ENCODE measurements around the gene CDX2.
A peak's percentile ranks its signal among the peaks of the same experiment; 100 is the strongest.
"Not testable (repeated sequence)": the region's sequence is repeated elsewhere in the genome, so short reads cannot be mapped to it uniquely, and the experiment has no call there.

Gene CDX2

DNA sequence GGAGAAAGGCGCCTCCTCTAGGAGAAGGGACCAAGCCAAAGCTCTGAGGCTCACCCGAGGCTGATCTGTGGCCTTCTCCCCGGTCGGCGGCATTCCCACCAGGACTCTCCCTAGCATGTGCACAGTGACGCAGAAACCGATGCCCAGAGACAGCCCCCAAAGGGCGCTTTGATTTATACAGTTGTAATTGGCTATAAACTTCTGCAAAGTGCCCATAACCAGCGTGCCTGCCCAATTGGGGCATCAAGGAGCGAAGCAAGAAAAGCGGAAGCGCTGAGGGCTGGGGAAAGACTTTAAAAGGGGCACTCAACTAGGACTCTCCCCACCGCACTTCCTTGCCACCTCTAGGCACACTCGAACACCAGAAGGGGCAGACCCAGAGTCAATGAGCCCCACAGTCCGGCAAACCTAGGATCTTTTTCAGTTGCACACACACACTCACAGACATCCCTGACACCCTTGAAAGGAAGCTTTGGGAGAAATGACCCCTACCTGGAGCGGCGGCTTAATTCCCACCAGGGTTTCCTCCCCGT, 1.8 kb downstream of the CDX2 start:
- DNase-seq (ENCODE audit: low read depth, low spot score): no peak
- no peaks in the 10 kb centered on the region for H3K36me3 ChIP-seq (ENCODE audit: insufficient read depth, insufficient read length, low read length)
- no peak overlapping the region for H3K4me3 ChIP-seq (ENCODE audit: insufficient read length, low read depth)
- TF ChIP-seq ZNF274 (IDR thresholded peaks at IDR 0.05; ENCODE audit: low read depth, low read length) (no peak), YY1 (IDR thresholded peaks at IDR 0.05; ENCODE audit: insufficient read depth, insufficient read length) (no peak), SUZ12 (IDR thresholded peaks at IDR 0.05; ENCODE audit: extremely low read depth, insufficient read depth, insufficient read length) (no peak)
- H3K4me1 ChIP-seq (ENCODE audit: insufficient read depth, insufficient read length): peaks cover 11% of the 10 kb centered on the region
- peaks cover 97% of the 10 kb centered on the region for H3K27me3 ChIP-seq (ENCODE audit: insufficient read depth, insufficient read length)
- H3K9ac ChIP-seq (ENCODE audit: insufficient read length, low read depth): no peak overlapping the region
- H3K9me3 ChIP-seq (ENCODE audit: insufficient read depth, low read length): no peaks in the 10 kb centered on the region

- Histone ChIP-seq H3K9me3 (ENCODE audit: insufficient read depth, low read length) (no peaks in the 10 kb centered on the region), H3K4me1 (ENCODE audit: insufficient read depth, insufficient read length) (peaks cover 7% of the 10 kb centered on the region), H3K4me3 (ENCODE audit: insufficient read length, low read depth) (no peak overlapping the region), H3K36me3 (ENCODE audit: insufficient read depth, insufficient read length, low read length) (no peaks in the 10 kb centered on the region), H3K9ac (ENCODE audit: insufficient read length, low read depth) (no peak overlapping the region), H3K27me3 (ENCODE audit: insufficient read depth, insufficient read length) (peaks cover 97% of the 10 kb centered on the region)
- TF ChIP-seq SUZ12 (IDR thresholded peaks at IDR 0.05; ENCODE audit: extremely low read depth, insufficient read depth, insufficient read length): no peak
- TF ChIP-seq ZNF274 (IDR thresholded peaks at IDR 0.05; ENCODE audit: low read depth, low read length): no peak
- TF ChIP-seq YY1 (IDR thresholded peaks at IDR 0.05; ENCODE audit: insufficient read depth, insufficient read length): no peak
- DNase-seq (ENCODE audit: low read depth, low spot score): no peak
Measured at GRCh38 chr13:27966641-27967202, 2.4 kb downstream of the CDX2 start.

- Histone ChIP-seq H3K4me1 (ENCODE audit: insufficient read depth, insufficient read length) (peaks cover 4% of the 10 kb centered on the region), H3K27me3 (ENCODE audit: insufficient read depth, insufficient read length) (peaks cover 97% of the 10 kb centered on the region), H3K9me3 (ENCODE audit: insufficient read depth, low read length) (no peaks in the 10 kb centered on the region), H3K36me3 (ENCODE audit: insufficient read depth, insufficient read length, low read length) (no peaks in the 10 kb centered on the region), H3K4me3 (ENCODE audit: insufficient read length, low read depth) (no peak overlapping the region), H3K9ac (ENCODE audit: insufficient read length, low read depth) (no peak overlapping the region)
- peak; percentile 66 for DNase-seq (ENCODE audit: low read depth, low spot score)
- TF ChIP-seq YY1 (IDR thresholded peaks at IDR 0.05; ENCODE audit: insufficient read depth, insufficient read length) (no peak), SUZ12 (IDR thresholded peaks at IDR 0.05; ENCODE audit: extremely low read depth, insufficient read depth, insufficient read length) (peak; percentile 11), ZNF274 (IDR thresholded peaks at IDR 0.05; ENCODE audit: low read depth, low read length) (no peak)
Measured at GRCh38 chr13:27965740-27966640, 3.1 kb downstream of the CDX2 start.

DNA sequence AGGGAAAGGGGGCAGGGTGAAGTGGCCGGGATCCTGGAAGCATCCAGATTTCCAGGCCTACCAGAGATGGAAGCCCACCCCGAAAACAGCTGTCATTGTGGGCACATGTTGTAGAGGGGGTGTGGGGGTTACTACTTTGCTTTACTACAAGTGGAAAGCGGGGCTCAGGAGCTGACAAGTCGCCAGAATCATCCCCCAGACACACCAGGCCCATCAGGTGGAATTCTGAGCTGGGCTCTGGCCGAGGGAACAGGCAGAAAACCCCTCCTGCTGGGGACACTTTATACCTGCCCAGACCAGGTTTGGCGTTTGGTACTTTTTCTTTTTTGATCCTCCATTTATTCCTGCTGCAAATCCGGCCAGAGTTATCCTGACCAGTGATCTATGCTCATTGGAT, 3.8 kb downstream of the CDX2 start:
- Histone ChIP-seq H3K27me3 (ENCODE audit: insufficient read depth, insufficient read length) (peaks cover 97% of the 10 kb centered on the region), H3K4me1 (ENCODE audit: insufficient read depth, insufficient read length) (peaks cover 7% of the 10 kb centered on the region), H3K9me3 (ENCODE audit: insufficient read depth, low read length) (no peaks in the 10 kb centered on the region), H3K9ac (ENCODE audit: insufficient read length, low read depth) (no peak overlapping the region), H3K36me3 (ENCODE audit: insufficient read depth, insufficient read length, low read length) (no peaks in the 10 kb centered on the region), H3K4me3 (ENCODE audit: insufficient read length, low read depth) (no peak overlapping the region)
- DNase-seq (ENCODE audit: low read depth, low spot score): no peak
- no peak for TF ChIP-seq SUZ12 (IDR thresholded peaks at IDR 0.05; ENCODE audit: extremely low read depth, insufficient read depth, insufficient read length)

- H3K4me1 ChIP-seq (ENCODE audit: insufficient read depth, insufficient read length): peaks cover 7% of the 10 kb centered on the region
- TF ChIP-seq YY1 (IDR thresholded peaks at IDR 0.05; ENCODE audit: insufficient read depth, insufficient read length): no peak
- H3K9ac ChIP-seq (ENCODE audit: insufficient read length, low read depth): no peak overlapping the region
- no peaks in the 10 kb centered on the region for H3K36me3 ChIP-seq (ENCODE audit: insufficient read depth, insufficient read length, low read length)
- no peak overlapping the region for H3K4me3 ChIP-seq (ENCODE audit: insufficient read length, low read depth)
- no peaks in the 10 kb centered on the region for H3K9me3 ChIP-seq (ENCODE audit: insufficient read depth, low read length)
- H3K27me3 ChIP-seq (ENCODE audit: insufficient read depth, insufficient read length): peaks cover 97% of the 10 kb centered on the region
- no peak for DNase-seq (ENCODE audit: low read depth, low spot score)
Measured at GRCh38 chr13:27964741-27965323, 4.3 kb downstream of the CDX2 start.

DNA sequence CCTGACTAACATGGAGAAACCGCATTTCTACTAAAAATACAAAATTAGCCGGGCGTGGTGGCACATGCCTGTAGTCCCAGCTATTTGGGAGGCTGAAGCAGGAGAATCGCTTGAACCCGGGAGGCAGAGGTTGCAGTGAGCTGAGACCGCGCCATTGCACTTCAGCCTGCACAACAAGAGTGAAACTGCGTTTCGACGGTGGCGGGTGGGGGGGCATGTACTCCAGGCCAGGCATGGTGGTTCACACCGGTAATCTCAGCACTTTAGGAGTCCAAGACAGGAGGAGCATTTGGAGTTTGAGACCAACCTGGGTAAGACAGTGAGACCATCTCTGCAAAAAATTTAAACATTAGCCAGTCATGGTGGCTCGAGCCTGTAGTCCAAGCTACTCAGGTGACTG, 4.9 kb downstream of the CDX2 start:
- H3K9me3 ChIP-seq (ENCODE audit: insufficient read depth, low read length); H3K4me1 ChIP-seq (ENCODE audit: insufficient read depth, insufficient read length); DNase-seq (ENCODE audit: low read depth, low spot score); H3K4me3 ChIP-seq (ENCODE audit: insufficient read length, low read depth); H3K9ac ChIP-seq (ENCODE audit: insufficient read length, low read depth); H3K36me3 ChIP-seq (ENCODE audit: insufficient read depth, insufficient read length, low read length): not testable (repeated sequence)
- H3K27me3 ChIP-seq (ENCODE audit: insufficient read depth, insufficient read length): peaks cover 97% of the 10 kb centered on the region

GRCh38 chr13:27963491-27963890, 5.6 kb downstream of the CDX2 start:
- no peak for DNase-seq (ENCODE audit: low read depth, low spot score)
- TF ChIP-seq SUZ12 (IDR thresholded peaks at IDR 0.05; ENCODE audit: extremely low read depth, insufficient read depth, insufficient read length): no peak
- TF ChIP-seq YY1 (IDR thresholded peaks at IDR 0.05; ENCODE audit: insufficient read depth, insufficient read length): no peak
- no peak for TF ChIP-seq ZNF274 (IDR thresholded peaks at IDR 0.05; ENCODE audit: low read depth, low read length)
- no peak overlapping the region for H3K4me3 ChIP-seq (ENCODE audit: insufficient read length, low read depth)
- H3K4me1 ChIP-seq (ENCODE audit: insufficient read depth, insufficient read length): peaks cover 5% of the 10 kb centered on the region
- no peaks in the 10 kb centered on the region for H3K36me3 ChIP-seq (ENCODE audit: insufficient read depth, insufficient read length, low read length)
- H3K9me3 ChIP-seq (ENCODE audit: insufficient read depth, low read length): no peaks in the 10 kb centered on the region
- H3K27me3 ChIP-seq (ENCODE audit: insufficient read depth, insufficient read length): peaks cover 97% of the 10 kb centered on the region
- no peak overlapping the region for H3K9ac ChIP-seq (ENCODE audit: insufficient read length, low read depth)

Data from NT2/D1 (cell line).